ENCODE measurements around the gene SMIM1.
A peak's percentile ranks its signal among the peaks of the same experiment; 100 is the strongest.

Gene SMIM1

GRCh38 chr1:3772715-3773571 is at the start of gene SMIM1:
TSS of gene SMIM1 (plus strand) at chr1:3772749. CDS start at chr1:3775374, 2,625 bp downstream.
- DNase-seq (ENCODE audit: low read depth): no peak

DNA sequence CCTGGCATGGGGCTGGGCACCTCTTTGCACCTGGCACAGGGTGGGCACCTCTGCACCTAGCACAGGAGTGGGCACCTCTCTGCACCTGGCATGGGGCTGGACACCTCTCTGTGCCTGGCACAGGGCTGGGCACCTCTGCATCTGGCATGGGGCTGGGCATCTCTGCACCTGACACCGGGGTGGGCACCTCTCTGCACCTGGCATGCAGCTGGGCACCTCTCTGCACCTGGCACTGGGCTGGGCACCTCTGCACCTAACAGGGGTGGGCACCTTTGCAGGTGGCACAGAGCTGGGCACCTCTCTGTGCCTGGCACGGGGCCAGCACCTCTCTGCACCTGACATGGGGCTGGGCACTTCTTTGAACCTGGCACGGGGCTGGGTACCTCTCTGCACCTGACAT is 49.7 kb upstream of the SMIM1 start:
- no peak for DNase-seq (ENCODE audit: low read depth)

DNA sequence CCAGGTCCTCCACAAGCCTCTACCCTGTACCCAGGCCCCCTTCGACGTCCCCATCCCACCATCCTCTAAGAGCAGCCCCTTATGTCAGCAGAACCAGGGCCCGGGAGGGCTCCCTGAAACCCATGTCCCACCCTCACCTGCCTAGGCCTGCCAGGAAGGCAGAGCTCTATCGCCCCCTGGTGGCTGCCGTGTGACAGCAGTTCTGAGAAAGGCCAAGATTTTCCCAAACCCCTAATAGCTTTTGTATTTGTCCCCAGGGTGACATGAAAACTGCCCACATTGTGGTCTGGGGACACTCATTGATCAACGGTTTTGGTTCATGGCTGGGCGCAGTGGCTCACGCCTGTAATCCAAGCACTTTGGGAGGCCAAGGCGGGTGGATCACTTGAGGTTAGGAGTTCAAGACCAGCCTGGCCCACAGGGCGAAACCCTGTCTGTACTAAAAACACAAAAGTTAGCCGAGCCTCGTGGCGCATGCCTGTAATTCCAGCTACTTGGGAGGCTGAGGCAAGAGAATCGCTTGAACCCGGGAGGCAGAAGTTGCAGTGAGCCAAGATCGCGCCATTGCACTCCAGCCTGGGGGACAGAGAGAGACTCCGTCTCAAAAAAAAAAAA is 48.0 kb upstream of the SMIM1 start:
- DNase-seq (ENCODE audit: low read depth): peak; percentile 36

DNA sequence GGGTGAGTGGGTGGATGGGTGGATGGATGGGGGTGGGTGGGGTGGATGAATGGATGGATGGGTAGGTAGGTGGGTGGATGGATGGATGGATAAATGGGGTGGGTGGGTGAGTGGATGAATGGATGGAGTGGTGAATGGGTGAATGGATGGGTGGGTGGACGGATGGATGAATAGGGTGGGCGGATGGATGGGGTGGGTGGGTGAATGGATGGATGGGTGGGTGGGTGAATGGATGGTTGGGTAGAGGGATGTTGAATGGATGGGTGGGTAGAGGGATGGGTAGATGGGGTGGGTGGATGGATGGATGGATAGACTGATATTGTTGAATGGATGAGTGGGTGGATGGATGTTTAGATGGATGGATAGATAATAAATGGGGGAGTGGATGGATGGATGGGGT is 47.2 kb upstream of the SMIM1 start:
- DNase-seq (ENCODE audit: low read depth): no peak

DNA sequence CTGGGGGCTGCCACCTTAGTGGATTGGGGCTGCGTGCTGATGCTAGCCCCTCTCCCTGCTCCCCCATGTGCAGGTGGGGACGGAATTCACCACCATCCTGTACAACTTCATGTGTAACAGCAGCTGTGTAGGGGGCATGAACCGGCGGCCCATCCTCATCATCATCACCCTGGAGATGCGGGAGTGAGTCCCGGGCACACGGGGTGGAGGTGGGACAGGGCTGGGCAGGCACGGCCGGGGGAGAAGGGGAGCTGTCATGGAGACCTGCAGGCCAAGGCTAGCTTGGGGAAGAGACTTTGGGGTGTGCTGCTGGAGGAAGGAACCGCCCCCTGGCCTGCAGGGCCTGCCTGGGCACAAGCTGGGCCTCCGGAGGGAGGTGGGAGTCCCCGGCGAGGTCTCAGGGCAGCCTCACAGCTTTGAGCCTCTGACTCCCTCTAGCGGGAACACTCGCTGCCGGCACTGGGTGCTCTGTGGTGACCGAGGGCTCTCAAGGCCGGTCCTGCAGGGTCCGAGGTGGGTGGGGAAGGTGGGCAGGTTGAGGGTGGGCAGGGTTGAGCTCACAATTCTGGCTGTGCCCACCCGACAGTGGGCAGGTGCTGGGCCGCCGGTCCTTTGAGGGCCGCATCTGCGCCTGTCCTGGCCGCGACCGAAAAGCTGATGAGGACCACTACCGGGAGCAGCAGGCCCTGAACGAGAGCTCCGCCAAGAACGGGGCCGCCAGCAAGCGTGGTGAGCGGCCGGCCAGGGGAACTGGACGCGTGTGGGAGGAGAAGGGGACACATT is 45.3 kb upstream of the SMIM1 start:
- DNase-seq (ENCODE audit: low read depth): peak; percentile 30

- no peak for DNase-seq (ENCODE audit: low read depth)
These were observed 44.4 kb upstream of the SMIM1 start for GRCh38 chr1:3727825-3728776.

DNA sequence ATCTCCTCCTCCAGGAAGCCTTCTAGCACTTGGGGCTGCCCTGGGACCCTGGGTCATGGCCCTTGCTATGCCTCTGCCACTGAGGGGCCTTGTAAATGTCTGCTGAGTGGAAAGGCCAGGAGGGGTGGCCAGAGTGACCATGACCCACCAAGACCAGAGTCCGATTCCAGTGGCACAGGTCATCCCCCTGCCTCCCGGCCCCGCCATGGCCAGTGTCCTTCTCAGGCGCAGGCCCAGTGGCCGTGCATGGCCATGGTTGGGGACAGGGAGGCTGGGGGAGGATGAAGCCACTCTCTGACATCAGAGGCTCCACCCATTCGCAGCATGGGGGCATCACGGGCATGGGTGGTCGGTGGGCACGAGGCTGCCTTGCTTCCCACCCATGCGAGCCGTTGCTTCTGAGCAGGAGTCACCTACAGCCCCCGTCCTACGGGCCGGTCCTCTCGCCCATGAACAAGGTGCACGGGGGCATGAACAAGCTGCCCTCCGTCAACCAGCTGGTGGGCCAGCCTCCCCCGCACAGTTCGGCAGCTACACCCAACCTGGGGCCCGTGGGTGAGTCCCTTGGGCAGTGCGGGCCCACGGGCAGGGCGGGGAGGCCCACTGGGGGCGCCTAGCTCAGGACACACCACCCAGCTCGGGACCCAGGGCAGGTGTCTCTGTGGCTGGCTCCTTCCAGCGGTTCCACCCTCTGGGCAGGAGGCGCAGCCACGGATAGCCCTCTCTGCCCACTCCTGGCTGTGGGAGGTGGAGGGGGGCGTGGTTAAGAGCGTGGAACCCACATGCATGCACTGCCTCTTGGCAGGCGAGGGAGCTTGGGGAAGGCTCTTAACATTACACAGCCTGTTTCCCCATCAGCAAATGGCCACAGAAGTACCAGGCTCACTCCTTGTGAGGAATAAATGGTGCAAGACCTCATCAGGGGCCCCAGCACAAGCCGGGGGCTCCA is 42.7 kb upstream of the SMIM1 start:
- no peak for DNase-seq (ENCODE audit: low read depth)

DNA sequence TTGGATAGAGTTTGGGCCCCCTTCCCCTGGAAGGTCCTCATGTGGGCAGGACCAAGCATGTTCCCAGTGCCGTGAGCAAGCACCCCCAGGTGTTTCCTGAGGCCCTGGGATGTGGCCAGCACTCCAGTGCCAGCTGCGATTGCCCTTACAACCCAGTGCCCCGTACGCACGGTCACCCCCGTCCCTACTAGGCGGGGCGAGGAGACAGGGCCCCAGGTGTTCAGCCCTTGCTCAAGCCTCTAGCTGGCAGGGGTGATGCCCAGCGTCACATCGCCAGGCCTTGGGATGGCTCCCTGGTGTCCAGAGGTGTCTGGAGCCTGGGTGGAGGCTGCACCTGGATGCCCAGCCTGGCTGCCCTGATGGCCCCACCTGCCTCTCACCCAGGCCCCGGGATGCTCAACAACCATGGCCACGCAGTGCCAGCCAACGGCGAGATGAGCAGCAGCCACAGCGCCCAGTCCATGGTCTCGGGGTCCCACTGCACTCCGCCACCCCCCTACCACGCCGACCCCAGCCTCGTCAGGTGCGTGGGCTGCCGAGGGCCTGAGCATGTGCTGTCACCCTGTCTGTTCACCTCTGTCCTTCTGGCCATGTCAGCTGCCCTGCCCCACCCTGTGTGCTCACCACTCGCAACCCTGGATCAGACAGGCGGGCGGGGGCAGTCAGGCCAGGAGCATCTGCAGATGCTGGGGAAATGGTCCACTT is 41.9 kb upstream of the SMIM1 start:
- no peak for DNase-seq (ENCODE audit: low read depth)

- DNase-seq (ENCODE audit: low read depth): no peak
These were observed 40.7 kb upstream of the SMIM1 start for GRCh38 chr1:3731583-3732433.

- DNase-seq (ENCODE audit: low read depth): no peak
These were observed 40.0 kb upstream of the SMIM1 start for GRCh38 chr1:3732434-3733093.

- DNase-seq (ENCODE audit: low read depth): no peak
These were observed 39.3 kb upstream of the SMIM1 start for GRCh38 chr1:3733094-3733882.

GRCh38 chr1:3733883-3734589 is 38.5 kb upstream of the SMIM1 start:
- DNase-seq (ENCODE audit: low read depth): no peak

DNA sequence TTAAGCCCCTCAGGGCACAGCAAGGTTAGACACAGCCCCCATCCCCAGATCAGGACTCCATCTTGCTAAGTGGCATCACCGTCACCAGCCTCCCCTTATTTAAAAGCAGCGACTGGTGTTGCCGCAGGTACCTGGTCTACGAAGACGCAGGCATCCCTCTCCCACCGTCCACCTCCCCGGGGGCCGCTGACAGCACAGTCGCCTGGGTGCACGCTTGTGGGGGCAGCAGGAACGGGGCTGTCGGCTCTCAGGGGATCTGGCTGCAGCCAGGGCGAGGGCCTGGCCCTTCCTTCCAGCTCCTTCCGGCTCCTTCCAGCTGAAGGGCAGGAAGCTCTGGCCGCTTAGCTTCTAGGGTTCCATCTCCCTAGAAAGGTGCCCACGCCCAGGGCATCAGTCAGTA is 37.9 kb upstream of the SMIM1 start:
- no peak for DNase-seq (ENCODE audit: low read depth)

GRCh38 chr1:3735027-3735681 is 37.4 kb upstream of the SMIM1 start:
- no peak for DNase-seq (ENCODE audit: low read depth)

GRCh38 chr1:3735688-3736087 is 36.9 kb upstream of the SMIM1 start:
- DNase-seq (ENCODE audit: low read depth): no peak

- DNase-seq (ENCODE audit: low read depth): no peak
These were observed 36.4 kb upstream of the SMIM1 start for GRCh38 chr1:3736131-3736561.

Data from iris pigment epithelial cell (primary cell).